Hepatocyte (in vitro differentiated cells): ENCODE results near the gene GEN1.

Experiments
- CTCF ChIP-seq: fragments of 200-600 bp; sonication (generic); IDR thresholded peaks from 2 replicates; pipeline ENCODE4 v1.5.1; 2016; ENCODE audit warnings: antibody characterized with exemption, mild to moderate bottlenecking; ENCODE audit not compliant: poor library complexity
- EZH2 ChIP-seq: fragments of 200-600 bp; sonication (generic); IDR thresholded peaks from 2 replicates; pipeline ENCODE4 v1.6.1; 2016; ENCODE audit warnings: antibody characterized with exemption, mild to moderate bottlenecking, borderline replicate concordance
- EZH2phosphoT487 ChIP-seq: fragments of 200-600 bp; sonication (generic); IDR thresholded peaks from one replicate; pipeline ENCODE4 v1.6.1; 2018; ENCODE audit warnings: antibody characterized with exemption, mild to moderate bottlenecking, low read depth, moderate library complexity; ENCODE audit not compliant: unreplicated experiment, severe bottlenecking

GRCh38 chr2:17735864-17736263 lies 18.1 kb upstream of the GEN1 start:
- TF ChIP-seq CTCF, result no peak
- TF ChIP-seq EZH2, result no peak
- no peak for TF ChIP-seq EZH2phosphoT487
